Right atrium auricular region (tissue), 2 donors: Measurements from ENCODE around the gene MYD88. TPM values are rescaled to one million over a fixed set of nuclear protein-coding genes. Genes with fewer than 3 reads are reported as not detected.

Experiments used
- DNase-seq: peaks from one replicate; pipeline ENCODE4 v3.0.0-alpha.2; 2019; ENCODE audit warnings: low spot score
- H3K27ac ChIP-seq, 2 donors: fragments of 200-600 bp; sonication (generic); 1 replicate in 1 of 2; 2 replicates in 1 of 2; pipeline ENCODE4 v1.5.1; 2016 to 2019
- H3K27me3 ChIP-seq, 2 donors: fragments of 200-600 bp; sonication (generic); one replicate each; pipeline versions ENCODE4 v1.5.1 to v1.6.0; 2017 to 2019
- H3K36me3 ChIP-seq: fragments of 200-600 bp; sonication (generic); one replicate; pipeline ENCODE4 v1.5.1; 2016
- H3K4me1 ChIP-seq, 2 donors: fragments of 200-600 bp; sonication (generic); one replicate each; pipeline versions ENCODE4 v1.5.1 to v1.6.0; 2017 to 2019
- H3K4me3 ChIP-seq, 2 donors: fragments of 200-600 bp; sonication (generic); 1 replicate in 1 of 2; 2 replicates in 1 of 2; pipeline ENCODE4 v1.5.1; 2017 to 2019; ENCODE audit warnings: mild to moderate bottlenecking in 1 of 2, moderate library complexity in 1 of 2
- H3K9me3 ChIP-seq, 2 donors: fragments of 200-600 bp; sonication (generic); one replicate each; pipeline ENCODE4 v1.5.1; 2019
- total RNA-seq, 2 donors: library from RNA; depleted of rRNA; stranded (reverse); fragments of >200 nt; gene quantifications; one replicate each; pipeline ENCODE4 v1.1.0, GENCODE V29; 2016
- TF ChIP-seq, protein P1 (sequence below), 2 donors: fragments of 200-600 bp; sonication (generic); IDR thresholded peaks; one replicate each; pipeline ENCODE4 v1.5.1; 2019; ENCODE audit warnings: antibody characterized with exemption in 2 of 2

The MYD88 gene
- total RNA-seq, 2 donors from 2014 or later = 7.1 to 14.3 TPM

DNA sequence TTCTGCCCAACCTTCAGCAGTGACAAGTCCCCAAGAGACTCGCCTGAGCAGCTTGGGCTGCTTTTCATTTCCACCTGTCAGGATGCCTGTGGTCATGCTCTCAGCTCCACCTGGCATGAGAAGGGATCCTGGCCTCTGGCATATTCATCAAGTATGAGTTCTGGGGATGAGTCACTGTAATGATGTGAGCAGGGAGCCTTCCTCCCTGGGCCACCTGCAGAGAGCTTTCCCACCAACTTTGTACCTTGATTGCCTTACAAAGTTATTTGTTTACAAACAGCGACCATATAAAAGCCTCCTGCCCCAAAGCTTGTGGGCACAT is 3.5 kb downstream of the MYD88 start:
- Histone ChIP-seq H3K9me3 (no peaks in the 10 kb centered on the region), H3K27me3 (no peaks in the 10 kb centered on the region), H3K4me3 (no peak overlapping the region), H3K36me3 (peaks cover 12% of the 10 kb centered on the region), H3K4me1 (peaks cover 0 to 31% of the 10 kb centered on the region in 2 donors), H3K27ac (no peak overlapping the region)
- TF ChIP-seq, protein P1, sequence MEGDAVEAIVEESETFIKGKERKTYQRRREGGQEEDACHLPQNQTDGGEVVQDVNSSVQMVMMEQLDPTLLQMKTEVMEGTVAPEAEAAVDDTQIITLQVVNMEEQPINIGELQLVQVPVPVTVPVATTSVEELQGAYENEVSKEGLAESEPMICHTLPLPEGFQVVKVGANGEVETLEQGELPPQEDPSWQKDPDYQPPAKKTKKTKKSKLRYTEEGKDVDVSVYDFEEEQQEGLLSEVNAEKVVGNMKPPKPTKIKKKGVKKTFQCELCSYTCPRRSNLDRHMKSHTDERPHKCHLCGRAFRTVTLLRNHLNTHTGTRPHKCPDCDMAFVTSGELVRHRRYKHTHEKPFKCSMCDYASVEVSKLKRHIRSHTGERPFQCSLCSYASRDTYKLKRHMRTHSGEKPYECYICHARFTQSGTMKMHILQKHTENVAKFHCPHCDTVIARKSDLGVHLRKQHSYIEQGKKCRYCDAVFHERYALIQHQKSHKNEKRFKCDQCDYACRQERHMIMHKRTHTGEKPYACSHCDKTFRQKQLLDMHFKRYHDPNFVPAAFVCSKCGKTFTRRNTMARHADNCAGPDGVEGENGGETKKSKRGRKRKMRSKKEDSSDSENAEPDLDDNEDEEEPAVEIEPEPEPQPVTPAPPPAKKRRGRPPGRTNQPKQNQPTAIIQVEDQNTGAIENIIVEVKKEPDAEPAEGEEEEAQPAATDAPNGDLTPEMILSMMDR (IDR thresholded peaks at IDR 0.05) = no peak
- DNase-seq = no peak

DNA sequence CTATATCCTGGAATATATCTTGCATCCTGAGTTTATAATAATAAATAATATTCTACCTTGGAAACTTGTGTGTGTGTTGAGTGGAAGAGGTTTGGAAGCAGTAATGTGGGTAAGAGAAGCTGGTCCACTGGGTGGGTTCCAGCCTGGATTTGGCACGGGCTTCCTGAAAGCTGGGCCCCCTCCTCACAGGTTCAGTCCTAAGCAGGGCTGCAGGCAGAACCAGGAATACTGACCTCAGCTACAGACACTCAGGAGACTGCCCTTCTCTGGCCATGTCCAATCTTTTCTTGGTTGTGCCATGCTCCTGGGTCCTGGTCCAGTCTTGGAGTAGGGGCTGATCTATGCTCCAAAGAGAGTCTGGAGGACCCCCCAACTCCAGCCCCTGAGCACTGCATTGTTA is 4.5 kb downstream of the MYD88 start:
- Histone ChIP-seq H3K27ac (no peak overlapping the region), H3K36me3 (peaks cover 12% of the 10 kb centered on the region)
- DNase-seq = no peak

DNA sequence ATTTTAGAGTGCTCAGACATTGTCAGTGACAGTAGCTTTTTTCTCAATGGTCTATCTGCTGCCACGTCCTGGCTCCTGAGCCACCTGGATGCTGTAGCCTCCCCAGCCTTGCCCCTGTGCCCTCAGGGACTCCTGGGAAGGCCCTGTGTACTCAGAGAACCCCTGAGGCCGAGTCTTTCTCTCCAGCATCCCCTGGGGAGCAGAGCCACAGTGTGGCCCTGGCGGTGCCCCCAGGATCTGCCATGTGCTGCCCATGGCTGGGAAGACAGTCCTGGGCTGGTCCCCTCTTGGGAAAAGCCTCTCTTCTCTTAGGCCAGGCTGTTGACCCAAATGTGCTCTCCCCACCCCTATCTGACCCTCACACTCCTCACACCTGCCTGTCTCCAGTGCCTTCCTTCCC is 5.0 kb downstream of the MYD88 start:
- no peaks in the 10 kb centered on the region for H3K27me3 ChIP-seq
- H3K4me1 ChIP-seq = peaks cover 0 to 23% of the 10 kb centered on the region in 2 donors
- H3K27ac ChIP-seq = no peak overlapping the region
- H3K4me3 ChIP-seq = no peak overlapping the region
- peaks cover 12% of the 10 kb centered on the region for H3K36me3 ChIP-seq
- TF ChIP-seq, protein P1 (IDR thresholded peaks at IDR 0.05) = no peak
- no peaks in the 10 kb centered on the region for H3K9me3 ChIP-seq
- DNase-seq = no peak

More for the DNA sequence above, 4.5 kb downstream of the MYD88 start:
- TF ChIP-seq, protein P1 (IDR thresholded peaks at IDR 0.05) = no peak
- Histone ChIP-seq H3K27me3 (no peaks in the 10 kb centered on the region), H3K4me1 (peaks cover 0 to 26% of the 10 kb centered on the region in 2 donors), H3K4me3 (no peak overlapping the region), H3K9me3 (no peaks in the 10 kb centered on the region)

DNA sequence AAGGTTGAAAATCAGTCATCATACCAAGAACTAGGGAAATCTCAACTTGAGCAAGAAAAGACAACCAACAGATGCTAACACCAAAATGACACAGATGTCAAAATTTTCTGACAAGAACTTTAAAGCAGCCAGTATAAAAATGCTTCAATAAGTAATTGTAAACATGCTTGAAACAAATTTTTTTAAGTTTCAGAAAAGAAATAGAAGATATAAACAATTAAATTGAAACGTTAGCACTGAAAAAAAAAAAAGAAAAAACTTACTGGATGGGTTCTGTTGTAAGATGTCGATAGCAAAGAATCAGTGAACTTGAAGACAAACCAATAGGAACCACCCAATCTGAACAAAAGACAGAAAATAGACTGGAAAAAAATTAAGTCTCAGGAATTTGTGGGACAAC is 8.0 kb downstream of the MYD88 start:
- H3K9me3 ChIP-seq = no peaks in the 10 kb centered on the region
- H3K36me3 ChIP-seq = peaks cover 5% of the 10 kb centered on the region
- DNase-seq = no peak
- H3K4me3 ChIP-seq = no peak overlapping the region
- no peaks in the 10 kb centered on the region for H3K27me3 ChIP-seq
- H3K27ac ChIP-seq = no peak overlapping the region
- H3K4me1 ChIP-seq = no peaks in the 10 kb centered on the region
- TF ChIP-seq, protein P1 (IDR thresholded peaks at IDR 0.05) = no peak

DNA sequence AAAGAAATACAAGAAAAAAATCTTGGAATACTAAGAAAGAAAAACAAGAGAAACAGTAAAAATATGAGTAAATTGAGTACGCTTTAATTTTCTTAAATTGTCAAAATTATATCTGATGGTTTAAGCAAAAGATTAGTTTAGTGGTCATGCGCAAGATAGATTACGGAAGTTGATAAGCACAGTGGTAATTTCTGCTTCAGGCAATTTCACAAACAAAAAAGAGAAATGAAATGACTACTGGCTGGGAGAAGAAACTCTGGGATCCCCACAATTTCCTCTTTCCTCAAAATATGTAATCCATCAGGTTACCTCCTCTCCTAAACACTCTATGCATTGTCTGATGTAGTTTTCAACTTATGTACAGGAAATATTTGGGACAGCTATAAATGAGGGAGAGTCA is 9.0 kb downstream of the MYD88 start:
- Histone ChIP-seq H3K4me1 (no peaks in the 10 kb centered on the region), H3K27me3 (no peaks in the 10 kb centered on the region), H3K9me3 (no peaks in the 10 kb centered on the region), H3K36me3 (no peaks in the 10 kb centered on the region), H3K27ac (no peak overlapping the region), H3K4me3 (no peak overlapping the region)
- DNase-seq = no peak
- TF ChIP-seq, protein P1 (IDR thresholded peaks at IDR 0.05) = no peak

DNA sequence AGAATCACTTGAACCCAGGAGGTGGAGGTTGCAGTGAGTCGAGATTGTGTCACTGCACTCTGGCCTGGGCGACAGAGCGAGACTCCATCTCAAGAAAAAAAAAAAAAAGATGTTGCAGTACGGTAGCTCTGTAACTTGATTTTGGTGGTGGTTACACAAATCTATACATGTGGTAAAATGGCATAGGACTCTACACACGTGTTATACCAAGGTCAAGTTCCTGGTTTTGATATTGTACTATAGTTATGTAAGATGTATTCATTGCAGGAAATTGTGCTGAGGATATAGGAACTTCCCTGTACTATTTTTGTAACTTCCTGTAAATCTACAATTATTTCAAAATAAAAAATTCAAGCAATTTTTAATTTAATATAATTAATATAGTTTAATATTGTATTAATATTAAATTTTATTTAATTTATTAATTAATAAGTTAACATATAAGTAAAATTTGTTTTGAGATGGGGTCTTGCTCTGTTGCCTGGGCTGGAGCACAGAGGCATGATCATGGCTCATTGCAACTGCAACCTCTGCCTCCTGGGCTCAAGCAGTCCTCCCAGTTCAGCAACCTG is 9.9 kb downstream of the MYD88 start:
- DNase-seq = no peak
- Histone ChIP-seq H3K27ac (no peak overlapping the region), H3K4me1 (no peaks in the 10 kb centered on the region), H3K36me3 (no peaks in the 10 kb centered on the region), H3K9me3 (no peaks in the 10 kb centered on the region), H3K4me3 (no peak overlapping the region), H3K27me3 (no peaks in the 10 kb centered on the region)
- TF ChIP-seq, protein P1 (IDR thresholded peaks at IDR 0.05) = no peak
